ENCODE results near the gene STK33.

The STK33 gene

DNA sequence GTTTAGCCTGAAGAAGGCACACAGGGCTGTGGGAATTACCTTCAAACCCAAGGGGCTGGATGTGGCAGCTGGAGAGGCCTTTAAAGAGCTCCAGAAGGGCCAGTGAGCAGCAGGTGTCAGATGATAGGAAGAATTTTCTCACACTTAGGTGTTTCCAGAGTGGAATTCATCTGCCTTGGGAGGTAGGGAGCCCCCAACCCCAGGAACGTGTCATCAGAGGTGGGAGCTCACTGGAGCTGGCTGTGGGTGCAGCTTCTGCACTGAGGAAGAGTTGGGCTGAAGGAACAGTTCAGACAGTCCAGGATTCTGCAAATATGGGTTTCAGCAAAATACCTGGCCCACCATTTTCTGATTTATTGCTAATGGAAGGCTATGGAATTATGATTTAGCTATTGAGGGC, 210.8 kb downstream of the STK33 start:
- H3K27me3 ChIP-seq (replicated peaks; ENCODE audit: control insufficient read depth, insufficient read depth, low read length, poor library complexity, severe bottlenecking): no peaks in the 10 kb centered on the region
- H3K4me1 ChIP-seq (ENCODE audit: control insufficient read depth, insufficient read depth, low read length, poor library complexity, severe bottlenecking): no peaks in the 10 kb centered on the region
- no peak for DNase-seq
- no peak overlapping the region for H3K4me3 ChIP-seq (ENCODE audit: insufficient read depth, low read depth, low read length, poor library complexity, severe bottlenecking)
- H3K9me3 ChIP-seq (ENCODE audit: control insufficient read depth, low read length): no peaks in the 10 kb centered on the region
- H3K27ac ChIP-seq (ENCODE audit: insufficient read depth, low read length, poor library complexity, severe bottlenecking): no peak overlapping the region
- no peaks in the 10 kb centered on the region for H3K36me3 ChIP-seq (ENCODE audit: control insufficient read depth, insufficient read depth, low read length)

DNA sequence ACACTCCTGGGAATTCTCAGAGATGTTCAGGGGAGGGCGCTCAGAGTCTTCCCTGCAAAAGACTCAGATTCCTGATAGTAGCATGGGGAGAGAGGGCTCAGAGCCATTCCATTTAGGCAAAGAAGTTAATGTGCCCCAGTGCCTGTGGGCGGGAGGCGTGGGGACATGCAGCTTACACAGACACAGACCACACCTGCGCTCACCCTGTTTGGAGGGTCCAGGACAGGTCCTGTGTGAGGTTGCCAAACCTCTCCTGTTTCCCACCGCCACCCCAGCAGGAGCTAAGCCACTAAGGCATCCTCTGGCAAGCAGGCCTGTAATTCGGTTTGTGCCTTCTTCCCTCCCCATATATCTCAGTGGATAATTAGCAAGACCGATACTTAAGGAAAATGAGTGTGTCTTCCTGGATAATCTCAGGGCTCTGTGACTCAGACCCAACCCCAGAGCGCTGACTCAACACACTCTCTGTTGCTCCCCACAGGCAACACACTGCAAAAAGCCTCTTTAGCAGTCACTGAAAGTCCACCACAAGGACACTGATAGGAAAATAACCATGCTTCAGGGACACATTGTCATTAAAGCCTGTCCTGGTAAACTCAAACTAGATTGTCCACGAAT, 211.5 kb downstream of the STK33 start:
- Histone ChIP-seq H3K4me1 (ENCODE audit: control insufficient read depth, insufficient read depth, low read length, poor library complexity, severe bottlenecking) (no peaks in the 10 kb centered on the region), H3K36me3 (ENCODE audit: control insufficient read depth, insufficient read depth, low read length) (no peaks in the 10 kb centered on the region), H3K27ac (ENCODE audit: insufficient read depth, low read length, poor library complexity, severe bottlenecking) (no peak overlapping the region), H3K9me3 (ENCODE audit: control insufficient read depth, low read length) (no peaks in the 10 kb centered on the region), H3K27me3 (replicated peaks; ENCODE audit: control insufficient read depth, insufficient read depth, low read length, poor library complexity, severe bottlenecking) (no peaks in the 10 kb centered on the region), H3K4me3 (ENCODE audit: insufficient read depth, low read depth, low read length, poor library complexity, severe bottlenecking) (no peak overlapping the region)
- DNase-seq: no peak

DNA sequence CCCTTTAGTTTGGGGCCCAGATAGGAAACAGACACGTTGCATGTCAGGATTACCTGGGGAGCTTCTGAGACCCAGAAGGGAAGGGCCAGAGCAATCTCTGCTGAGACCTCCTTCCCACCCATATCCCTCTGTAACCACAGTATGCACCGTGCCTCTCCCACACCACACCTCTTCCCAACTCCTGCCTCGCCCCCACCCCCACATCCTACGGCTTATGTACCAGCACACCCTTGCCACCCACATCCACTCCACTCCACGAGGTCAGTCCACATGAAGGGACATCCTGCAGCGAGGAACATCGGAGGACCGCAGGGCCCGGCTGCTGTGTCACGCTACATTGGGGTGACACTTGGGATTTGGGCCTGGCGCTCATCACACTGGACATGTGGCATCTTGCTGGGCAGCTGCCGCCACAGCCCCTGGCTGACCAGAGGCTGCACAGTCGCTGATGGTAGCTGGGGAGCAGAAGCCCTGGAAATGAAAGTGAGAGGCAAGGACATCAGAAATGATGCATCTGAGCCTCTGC, 212.1 kb downstream of the STK33 start:
- Histone ChIP-seq H3K4me1 (ENCODE audit: control insufficient read depth, insufficient read depth, low read length, poor library complexity, severe bottlenecking) (no peaks in the 10 kb centered on the region), H3K27me3 (replicated peaks; ENCODE audit: control insufficient read depth, insufficient read depth, low read length, poor library complexity, severe bottlenecking) (no peaks in the 10 kb centered on the region), H3K9me3 (ENCODE audit: control insufficient read depth, low read length) (no peaks in the 10 kb centered on the region), H3K27ac (ENCODE audit: insufficient read depth, low read length, poor library complexity, severe bottlenecking) (no peak overlapping the region), H3K4me3 (ENCODE audit: insufficient read depth, low read depth, low read length, poor library complexity, severe bottlenecking) (no peak overlapping the region), H3K36me3 (ENCODE audit: control insufficient read depth, insufficient read depth, low read length) (no peaks in the 10 kb centered on the region)
- no peak for DNase-seq

DNA sequence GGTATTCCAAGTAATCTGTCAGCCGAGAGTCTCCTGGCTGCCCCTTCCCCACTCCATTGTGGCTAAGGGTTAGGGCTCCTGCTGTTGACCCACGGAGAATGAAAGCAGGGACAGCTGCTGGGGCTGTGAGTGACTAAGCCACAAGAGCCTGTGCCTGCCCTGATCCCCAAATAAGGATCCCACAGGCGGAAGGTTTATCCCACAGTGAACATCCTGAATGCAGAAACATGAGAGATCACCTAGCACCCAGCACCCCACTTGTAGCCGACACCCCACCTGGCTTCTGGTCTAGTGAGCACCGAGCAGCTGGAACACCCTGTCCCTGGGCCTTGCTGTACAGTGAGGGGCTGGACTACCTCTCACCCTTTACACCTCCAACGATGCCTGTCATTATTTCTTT, 212.7 kb downstream of the STK33 start:
- no peaks in the 10 kb centered on the region for H3K27me3 ChIP-seq (replicated peaks; ENCODE audit: control insufficient read depth, insufficient read depth, low read length, poor library complexity, severe bottlenecking)
- H3K9me3 ChIP-seq (ENCODE audit: control insufficient read depth, low read length): no peaks in the 10 kb centered on the region
- H3K4me3 ChIP-seq (ENCODE audit: insufficient read depth, low read depth, low read length, poor library complexity, severe bottlenecking): no peak overlapping the region
- no peaks in the 10 kb centered on the region for H3K4me1 ChIP-seq (ENCODE audit: control insufficient read depth, insufficient read depth, low read length, poor library complexity, severe bottlenecking)
- no peak for DNase-seq
- H3K36me3 ChIP-seq (ENCODE audit: control insufficient read depth, insufficient read depth, low read length): no peaks in the 10 kb centered on the region
- no peak overlapping the region for H3K27ac ChIP-seq (ENCODE audit: insufficient read depth, low read length, poor library complexity, severe bottlenecking)

DNA sequence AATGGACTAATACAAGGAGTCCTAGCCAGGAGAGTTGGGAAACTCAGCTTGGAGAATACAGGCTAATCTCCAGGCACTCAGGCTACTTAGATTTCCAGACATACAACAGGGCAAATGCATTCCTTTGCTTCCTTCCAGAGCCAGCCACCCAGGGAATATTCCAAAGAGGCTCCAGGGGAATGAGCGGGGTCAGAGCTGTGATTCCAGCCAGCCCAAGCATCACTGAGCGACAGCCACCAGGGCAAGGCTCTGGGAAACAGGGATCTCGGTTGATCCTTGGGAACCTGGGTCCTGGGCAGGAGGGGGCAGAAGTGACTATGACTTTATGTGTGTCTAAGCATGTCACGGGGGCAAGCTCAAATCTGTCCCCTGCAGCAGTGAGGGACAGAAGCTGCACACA, 218.1 kb downstream of the STK33 start:
- no peak overlapping the region for H3K4me3 ChIP-seq (ENCODE audit: insufficient read depth, low read depth, low read length, poor library complexity, severe bottlenecking)

DNA sequence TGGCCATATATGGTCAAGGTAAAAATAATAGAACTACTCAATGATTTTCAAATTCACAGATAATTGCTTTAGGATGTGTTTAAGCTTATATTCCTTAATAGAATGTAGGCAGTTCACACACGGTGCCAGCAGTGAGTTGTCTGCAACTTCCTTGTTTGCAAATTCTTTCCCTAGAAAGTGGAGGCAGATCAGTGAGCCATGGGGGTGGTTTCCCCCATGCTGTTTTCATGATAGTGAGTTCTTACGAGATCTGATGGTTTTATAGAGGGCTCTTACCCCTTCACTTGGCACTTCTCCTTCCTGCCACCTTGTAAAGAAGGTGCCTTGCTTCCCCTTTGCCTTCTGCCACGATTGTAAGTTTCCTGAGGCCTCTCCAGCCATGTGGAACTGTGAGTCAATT, 218.6 kb downstream of the STK33 start:
- Histone ChIP-seq H3K4me1 (ENCODE audit: control insufficient read depth, insufficient read depth, low read length, poor library complexity, severe bottlenecking) (no peaks in the 10 kb centered on the region), H3K27ac (ENCODE audit: insufficient read depth, low read length, poor library complexity, severe bottlenecking) (no peak overlapping the region), H3K27me3 (replicated peaks; ENCODE audit: control insufficient read depth, insufficient read depth, low read length, poor library complexity, severe bottlenecking) (no peaks in the 10 kb centered on the region), H3K36me3 (ENCODE audit: control insufficient read depth, insufficient read depth, low read length) (no peaks in the 10 kb centered on the region), H3K9me3 (ENCODE audit: control insufficient read depth, low read length) (no peaks in the 10 kb centered on the region), H3K4me3 (ENCODE audit: insufficient read depth, low read depth, low read length, poor library complexity, severe bottlenecking) (no peak overlapping the region)
- no peak for DNase-seq

More for the DNA sequence above, 218.1 kb downstream of the STK33 start:
- Histone ChIP-seq H3K9me3 (ENCODE audit: control insufficient read depth, low read length) (no peaks in the 10 kb centered on the region), H3K27me3 (replicated peaks; ENCODE audit: control insufficient read depth, insufficient read depth, low read length, poor library complexity, severe bottlenecking) (no peaks in the 10 kb centered on the region), H3K36me3 (ENCODE audit: control insufficient read depth, insufficient read depth, low read length) (no peaks in the 10 kb centered on the region), H3K27ac (ENCODE audit: insufficient read depth, low read length, poor library complexity, severe bottlenecking) (no peak overlapping the region), H3K4me1 (ENCODE audit: control insufficient read depth, insufficient read depth, low read length, poor library complexity, severe bottlenecking) (no peaks in the 10 kb centered on the region)
- DNase-seq: no peak

DNA sequence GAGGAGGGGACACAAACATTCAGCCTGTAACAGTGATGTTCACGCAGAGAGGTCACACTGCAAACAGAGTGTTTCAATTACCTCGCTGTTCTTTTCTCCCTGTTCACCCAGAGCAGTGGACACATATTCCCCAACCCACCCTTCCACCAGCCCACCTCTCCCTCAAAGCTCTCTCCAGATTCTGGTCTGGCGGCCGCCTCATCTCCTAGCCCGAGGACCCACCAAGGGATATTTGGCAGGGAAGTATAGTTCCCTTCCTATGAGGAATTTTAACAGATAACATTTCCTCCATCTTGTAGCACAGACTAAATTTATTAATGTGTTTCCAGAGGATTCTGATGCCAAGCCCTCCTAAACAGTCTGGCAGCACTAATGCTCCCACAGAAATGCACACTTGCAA, 219.3 kb downstream of the STK33 start:
- H3K9me3 ChIP-seq (ENCODE audit: control insufficient read depth, low read length): no peaks in the 10 kb centered on the region
- no peaks in the 10 kb centered on the region for H3K4me1 ChIP-seq (ENCODE audit: control insufficient read depth, insufficient read depth, low read length, poor library complexity, severe bottlenecking)
- no peak for DNase-seq
- H3K36me3 ChIP-seq (ENCODE audit: control insufficient read depth, insufficient read depth, low read length): no peaks in the 10 kb centered on the region
- H3K27ac ChIP-seq (ENCODE audit: insufficient read depth, low read length, poor library complexity, severe bottlenecking): no peak overlapping the region
- no peaks in the 10 kb centered on the region for H3K27me3 ChIP-seq (replicated peaks; ENCODE audit: control insufficient read depth, insufficient read depth, low read length, poor library complexity, severe bottlenecking)
- no peak overlapping the region for H3K4me3 ChIP-seq (ENCODE audit: insufficient read depth, low read depth, low read length, poor library complexity, severe bottlenecking)

DNA sequence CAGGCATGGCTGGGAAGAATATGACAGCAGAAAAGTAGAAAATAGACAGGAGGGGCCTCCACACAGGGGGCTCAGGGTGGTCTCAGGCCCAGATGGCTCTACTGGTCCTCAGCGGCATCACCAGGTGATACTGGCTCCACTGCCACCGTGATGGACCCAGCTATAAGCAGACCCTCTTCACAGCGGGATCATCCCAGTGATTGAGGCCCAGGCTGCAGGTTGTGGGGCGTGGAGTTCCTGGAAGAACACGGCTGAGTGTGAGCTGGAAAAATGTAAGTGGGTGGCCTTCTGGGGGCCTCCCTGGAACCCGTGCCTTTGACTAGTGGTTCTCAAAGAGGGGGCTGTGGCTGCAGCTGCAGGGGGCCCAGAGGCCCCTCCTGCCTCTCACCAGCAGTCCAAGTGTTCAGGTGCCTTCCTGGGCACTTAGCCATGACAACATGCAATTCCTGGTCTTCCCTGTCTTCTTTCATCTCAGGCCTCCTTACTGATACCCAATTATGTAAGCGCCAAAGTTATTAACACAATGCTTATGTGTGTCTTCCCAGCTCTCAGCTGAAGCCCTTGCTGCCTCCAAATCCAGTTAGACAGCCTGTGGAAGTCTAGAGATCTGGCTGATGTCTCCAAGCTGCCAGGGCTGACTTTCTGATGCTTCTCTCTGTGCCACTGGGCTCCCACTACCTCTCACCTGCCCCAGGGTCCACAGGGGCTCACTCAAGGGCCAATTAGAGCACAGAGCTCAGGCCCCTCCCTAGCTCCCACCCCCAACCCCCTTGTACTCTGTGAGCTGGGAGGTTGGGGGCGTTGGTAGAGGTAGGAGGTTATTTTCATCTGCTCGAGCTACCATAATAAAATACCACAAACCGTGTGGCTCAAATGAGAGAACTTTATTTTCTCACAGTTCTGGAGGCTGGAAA, 220.3 kb downstream of the STK33 start:
- DNase-seq: no peak
- no peaks in the 10 kb centered on the region for H3K4me1 ChIP-seq (ENCODE audit: control insufficient read depth, insufficient read depth, low read length, poor library complexity, severe bottlenecking)
- H3K4me3 ChIP-seq (ENCODE audit: insufficient read depth, low read depth, low read length, poor library complexity, severe bottlenecking): no peak overlapping the region
- H3K27ac ChIP-seq (ENCODE audit: insufficient read depth, low read length, poor library complexity, severe bottlenecking): no peak overlapping the region
- H3K27me3 ChIP-seq (replicated peaks; ENCODE audit: control insufficient read depth, insufficient read depth, low read length, poor library complexity, severe bottlenecking): no peaks in the 10 kb centered on the region
- H3K9me3 ChIP-seq (ENCODE audit: control insufficient read depth, low read length): no peaks in the 10 kb centered on the region
- no peaks in the 10 kb centered on the region for H3K36me3 ChIP-seq (ENCODE audit: control insufficient read depth, insufficient read depth, low read length)

DNA sequence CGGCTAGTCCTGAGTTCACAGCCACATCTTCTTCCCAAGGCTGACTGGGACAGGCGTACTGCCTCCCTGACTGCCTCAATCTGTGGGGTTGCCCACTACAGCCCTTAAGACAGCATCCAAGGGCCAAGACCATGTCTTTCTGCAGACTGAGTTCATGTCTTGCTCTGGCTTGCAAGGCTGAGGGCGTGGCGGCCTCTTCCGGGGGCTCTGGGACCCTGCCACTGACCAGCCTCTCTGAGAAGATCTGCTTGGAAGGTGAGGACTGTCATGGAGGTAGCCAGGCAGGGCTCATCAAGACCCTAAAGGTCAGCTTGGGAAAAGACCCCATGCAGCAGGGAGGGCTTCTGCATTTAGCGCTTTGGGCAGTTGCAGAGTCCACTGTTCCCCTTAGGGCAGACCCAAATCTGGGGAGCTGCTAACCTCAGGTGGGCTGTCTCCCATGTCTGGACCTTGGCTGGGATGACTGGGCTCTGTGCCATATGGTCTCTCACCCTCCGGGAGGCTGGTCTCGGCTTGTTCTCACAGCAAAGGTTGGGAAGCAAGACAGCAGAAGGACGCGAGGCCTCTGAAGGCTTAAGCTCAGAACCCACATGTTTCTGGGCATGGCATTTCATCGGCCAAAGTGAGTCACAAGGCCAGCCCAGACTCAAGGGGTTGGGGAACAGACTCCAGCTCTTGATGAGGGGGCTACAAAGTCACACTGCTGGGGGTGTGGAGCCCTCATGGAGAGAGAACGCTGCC, 221.2 kb downstream of the STK33 start:
- Histone ChIP-seq H3K4me1 (ENCODE audit: control insufficient read depth, insufficient read depth, low read length, poor library complexity, severe bottlenecking) (no peaks in the 10 kb centered on the region), H3K36me3 (ENCODE audit: control insufficient read depth, insufficient read depth, low read length) (no peaks in the 10 kb centered on the region), H3K9me3 (ENCODE audit: control insufficient read depth, low read length) (no peaks in the 10 kb centered on the region), H3K27me3 (replicated peaks; ENCODE audit: control insufficient read depth, insufficient read depth, low read length, poor library complexity, severe bottlenecking) (no peaks in the 10 kb centered on the region), H3K27ac (ENCODE audit: insufficient read depth, low read length, poor library complexity, severe bottlenecking) (no peak overlapping the region), H3K4me3 (ENCODE audit: insufficient read depth, low read depth, low read length, poor library complexity, severe bottlenecking) (no peak overlapping the region)
- no peak for DNase-seq

DNA sequence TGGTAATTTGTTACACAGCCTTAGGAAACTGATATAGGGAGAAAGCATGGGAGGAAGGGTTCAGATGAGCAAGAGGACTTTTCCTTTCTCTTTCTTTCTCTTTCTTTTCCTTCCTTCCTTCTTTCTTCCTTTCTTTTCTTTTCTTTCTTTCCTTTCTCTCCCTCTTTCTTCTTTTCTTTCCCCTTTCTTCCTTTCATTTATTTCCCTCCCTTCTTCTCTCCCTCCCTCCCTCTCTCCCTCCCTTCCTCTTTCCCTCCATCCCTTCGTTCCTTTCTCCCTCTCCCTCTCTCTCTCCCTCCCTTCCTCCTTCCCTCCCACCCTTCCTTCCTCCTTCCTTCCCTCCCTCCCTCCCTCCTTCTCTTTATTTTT, 222.5 kb downstream of the STK33 start:
- no peak overlapping the region for H3K27ac ChIP-seq (ENCODE audit: insufficient read depth, low read length, poor library complexity, severe bottlenecking)
- DNase-seq: no peak
- H3K4me3 ChIP-seq (ENCODE audit: insufficient read depth, low read depth, low read length, poor library complexity, severe bottlenecking): no peak overlapping the region
- H3K27me3 ChIP-seq (replicated peaks; ENCODE audit: control insufficient read depth, insufficient read depth, low read length, poor library complexity, severe bottlenecking): no peaks in the 10 kb centered on the region
- no peaks in the 10 kb centered on the region for H3K36me3 ChIP-seq (ENCODE audit: control insufficient read depth, insufficient read depth, low read length)
- H3K4me1 ChIP-seq (ENCODE audit: control insufficient read depth, insufficient read depth, low read length, poor library complexity, severe bottlenecking): no peaks in the 10 kb centered on the region
- no peaks in the 10 kb centered on the region for H3K9me3 ChIP-seq (ENCODE audit: control insufficient read depth, low read length)
